HG03095 (cell line): ENCODE measurements around the gene TMED10.

Source experiments
- ATAC-seq: cut with Tn5 transposase; IDR thresholded peaks from one replicate; pipeline ENCODE4 v1.9.1; 2021; ENCODE audit warnings: moderate library complexity; ENCODE audit not compliant: unreplicated experiment

TMED10 gene

DNA sequence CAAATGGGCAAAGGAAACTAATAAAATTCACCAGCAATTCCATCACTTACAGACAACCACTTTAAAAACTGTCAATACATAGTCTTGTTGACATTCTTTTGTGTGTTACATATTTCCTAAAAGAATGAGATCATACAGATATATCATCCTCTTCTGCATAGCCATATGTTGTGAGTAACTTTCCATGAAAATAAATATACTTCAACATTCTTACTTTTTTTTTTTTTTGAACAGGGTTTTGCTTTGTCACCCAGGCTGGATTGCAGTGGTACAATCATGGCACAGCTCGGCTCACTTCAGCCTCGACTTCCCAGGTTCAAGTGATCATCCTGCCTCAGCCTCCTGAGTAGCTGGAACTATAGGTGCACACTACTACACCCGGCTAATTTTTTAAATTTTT, 86.1 kb downstream of the TMED10 start:
- no peak for ATAC-seq

DNA sequence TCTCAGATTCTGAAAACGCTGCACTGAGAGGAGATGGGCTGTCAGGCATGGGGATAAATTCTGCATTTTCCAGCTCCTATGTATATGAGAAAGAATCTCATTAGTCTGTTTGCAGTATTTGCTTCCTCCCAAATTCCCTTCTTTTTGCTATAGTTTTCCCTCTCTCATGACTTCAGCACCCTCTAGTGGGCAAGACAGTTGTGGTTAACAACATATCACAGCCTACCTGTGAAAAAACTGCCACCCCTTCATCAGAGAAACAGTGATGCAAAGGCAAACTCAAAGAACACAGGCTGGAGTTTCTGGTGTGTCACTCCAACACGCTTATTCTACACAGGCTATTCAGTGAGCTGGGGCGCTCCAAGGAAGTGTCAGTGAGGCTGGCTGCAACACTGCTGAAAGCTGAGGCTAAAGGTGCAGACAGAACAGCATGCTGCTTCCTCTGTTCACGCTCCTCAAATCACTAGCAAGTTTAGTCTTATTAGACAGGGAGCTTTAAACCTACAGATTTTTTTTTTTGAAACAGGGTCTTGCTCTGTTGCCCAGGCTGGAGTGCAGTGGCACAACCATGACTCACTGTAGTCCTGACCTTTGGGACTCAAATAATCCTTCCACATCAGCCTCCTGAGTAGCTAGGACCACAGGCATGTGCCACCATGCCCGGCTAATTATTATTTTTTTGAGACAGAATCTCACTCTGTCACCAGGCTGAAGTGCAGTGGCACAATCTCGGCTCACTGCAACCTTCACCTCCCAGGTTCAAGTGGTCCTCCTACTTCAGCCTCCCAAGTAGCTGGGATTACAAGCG, 87.6 kb downstream of the TMED10 start:
- no peak for ATAC-seq

- ATAC-seq = no peak
These were observed 88.3 kb downstream of the TMED10 start for GRCh38 chr14:75088153-75088552.

DNA sequence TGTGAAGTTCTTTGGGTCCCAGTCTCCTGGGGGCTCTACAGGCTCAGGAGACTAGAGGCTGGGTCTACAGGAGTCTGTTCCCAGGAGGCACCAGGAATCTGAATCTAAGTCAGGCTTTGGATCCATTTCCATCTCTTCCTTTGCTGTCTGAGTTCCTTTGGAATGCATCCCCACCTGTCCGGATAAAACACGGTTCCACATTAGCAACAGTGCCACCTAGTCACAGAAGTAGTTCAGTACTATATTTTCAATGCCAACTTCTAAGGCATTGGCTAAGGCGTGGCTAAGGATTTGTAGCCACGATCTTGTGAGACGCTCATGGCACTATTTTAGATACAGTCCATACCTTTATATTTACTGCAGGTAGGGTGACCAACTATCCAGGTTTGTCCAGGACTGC, 91.9 kb downstream of the TMED10 start:
- ATAC-seq = no peak

GRCh38 chr14:75083271-75083670, 93.1 kb downstream of the TMED10 start:
- ATAC-seq = no peak

- ATAC-seq = no peak
These were observed 94.7 kb downstream of the TMED10 start for GRCh38 chr14:75081660-75082229.
